DOHH2 (cell line): ENCODE measurements around the gene OPRL1.

ENCODE experiments used
- H3F3A ChIP-seq: fragments of 200-600 bp; sonication (generic), shearing (Covaris generic); 2 replicates; pipeline ENCODE4 v1.6.0; 2016; ENCODE audit warnings: antibody characterized with exemption, mild to moderate bottlenecking; ENCODE audit not compliant: control insufficient read depth, insufficient read depth
- H3K27ac ChIP-seq: fragments of 200-600 bp; sonication (generic); 2 replicates; pipeline ENCODE4 v1.5.1; 2014; ENCODE audit warnings: low read depth, mild to moderate bottlenecking, low read length, moderate library complexity
- H3K27me3 ChIP-seq: fragments of 200-600 bp; sonication (generic); 2 replicates; pipeline ENCODE4 v1.6.1; 2014; ENCODE audit warnings: mild to moderate bottlenecking, low read length, mixed read lengths; ENCODE audit not compliant: control insufficient read depth
- H3K36me3 ChIP-seq: fragments of 200-600 bp; sonication (generic); 2 replicates; pipeline ENCODE4 v1.6.1; 2014; ENCODE audit warnings: mild to moderate bottlenecking, low read length, moderate library complexity, mixed read lengths; ENCODE audit not compliant: control insufficient read depth
- H3K4me1 ChIP-seq: fragments of 200-600 bp; sonication (generic); 2 replicates; pipeline ENCODE4 v1.6.1; 2014; ENCODE audit warnings: mild to moderate bottlenecking, low read length, mixed read lengths; ENCODE audit not compliant: control insufficient read depth
- H3K4me2 ChIP-seq: fragments of 200-600 bp; sonication (generic); 2 replicates; pipeline ENCODE4 v1.6.0; 2014; ENCODE audit warnings: mild to moderate bottlenecking, low read length, moderate library complexity
- H3K4me3 ChIP-seq: fragments of 200-600 bp; sonication (generic); 2 replicates; pipeline ENCODE4 v1.5.1; 2014; ENCODE audit warnings: mild to moderate bottlenecking, low read length, mixed read lengths
- H3K79me2 ChIP-seq: fragments of 200-600 bp; sonication (generic); 2 replicates; pipeline ENCODE4 v1.6.1; 2014; ENCODE audit warnings: mild to moderate bottlenecking, low read length, mixed read lengths; ENCODE audit not compliant: control insufficient read depth
- H3K9me2 ChIP-seq: fragments of 200-600 bp; sonication (generic); replicated peaks from 2 replicates; pipeline ENCODE4 v1.6.1; 2014; ENCODE audit warnings: mild to moderate bottlenecking, low read length, mixed read lengths; ENCODE audit not compliant: control insufficient read depth
- H3K9me3 ChIP-seq: fragments of 200-600 bp; sonication (generic); 2 replicates; pipeline ENCODE4 v1.6.1; 2014; ENCODE audit warnings: antibody characterized with exemption, low read length, mixed read lengths; ENCODE audit not compliant: control insufficient read depth, insufficient read depth
- H4K20me1 ChIP-seq: fragments of 200-600 bp; sonication (generic); 2 replicates; pipeline ENCODE4 v1.6.0; 2014; ENCODE audit warnings: low read depth, mild to moderate bottlenecking, antibody characterized with exemption, low read length, moderate library complexity; ENCODE audit not compliant: control insufficient read depth, insufficient read depth
- CTCF ChIP-seq: fragments of 200-600 bp; sonication (generic); IDR thresholded peaks from one replicate; pipeline ENCODE4 v1.5.1; 2014; ENCODE audit warnings: antibody characterized with exemption, mild to moderate bottlenecking, low read depth, low read length; ENCODE audit not compliant: poor library complexity, severe bottlenecking
- EZH2phosphoT487 ChIP-seq: fragments of 200-600 bp; sonication (generic); IDR thresholded peaks from 2 replicates; pipeline ENCODE4 v1.6.1; 2017; ENCODE audit warnings: borderline replicate concordance, mild to moderate bottlenecking, antibody characterized with exemption, low read length, moderate library complexity, mixed read lengths

OPRL1 gene

GRCh38 chr20:64106435-64106961, 26.6 kb downstream of the OPRL1 start:
- H4K20me1 ChIP-seq, result 0 out of 2 replicates have a peak, but pooled peaks cover 4% of the 10 kb centered on the region
- no peaks in the 10 kb centered on the region for H3K9me3 ChIP-seq
- TF ChIP-seq CTCF (no peak), EZH2phosphoT487 (no peak)
- H3F3A ChIP-seq, result no peaks in the 10 kb centered on the region
- H3K4me1 ChIP-seq, result peaks cover 32% of the 10 kb centered on the region
- H3K4me3 ChIP-seq, result no peak overlapping the region
- H3K79me2 ChIP-seq, result no peaks in the 10 kb centered on the region
- H3K4me2 ChIP-seq, result no peak overlapping the region
- no peaks in the 10 kb centered on the region for H3K9me2 ChIP-seq
- no peaks in the 10 kb centered on the region for H3K36me3 ChIP-seq
- H3K27ac ChIP-seq, result no peak overlapping the region
- peaks cover 24% of the 10 kb centered on the region for H3K27me3 ChIP-seq

- Histone ChIP-seq H3K4me3 (no peak within 1 kb of the TSS), H3K4me2 (peak within 1 kb of the TSS; percentile 10)
Observed at GRCh38 chr20:64106981-64107735, 27.3 kb downstream of the OPRL1 start, which contains the start of gene NPBWR2. Gene NPBWR2 (minus strand): TSS chr20:64107565. CDS start chr20:64106831, 734 bp downstream.

GRCh38 chr20:64107736-64108457, 28.0 kb downstream of the OPRL1 start:
- Histone ChIP-seq H3K4me3 (no peak overlapping the region), H3K4me2 (peak overlapping the region; percentile 10), H3K4me1 (peaks cover 18% of the 10 kb centered on the region), H3F3A (no peaks in the 10 kb centered on the region), H3K79me2 (no peaks in the 10 kb centered on the region), H3K9me3 (no peaks in the 10 kb centered on the region), H3K36me3 (no peaks in the 10 kb centered on the region), H3K27ac (no peak overlapping the region), H3K9me2 (no peaks in the 10 kb centered on the region), H3K27me3 (peaks cover 20% of the 10 kb centered on the region), H4K20me1 (0 out of 2 replicates have a peak, but pooled peaks cover 4% of the 10 kb centered on the region)
- no peak for TF ChIP-seq CTCF
- TF ChIP-seq EZH2phosphoT487, result no peak

More at GRCh38 chr20:64106981-64107735, 27.3 kb downstream of the OPRL1 start, which contains the start of gene NPBWR2:
- Histone ChIP-seq H3K79me2 (no peaks in the 10 kb centered on the region), H3K4me1 (peaks cover 25% of the 10 kb centered on the region), H3F3A (no peaks in the 10 kb centered on the region), H3K27ac (no peak within 1 kb of the TSS), H3K9me3 (no peaks in the 10 kb centered on the region), H3K36me3 (no peaks in the 10 kb centered on the region), H4K20me1 (0 out of 2 replicates have a peak, but pooled peaks cover 4% of the 10 kb centered on the region), H3K27me3 (peaks cover 23% of the 10 kb centered on the region), H3K9me2 (no peaks in the 10 kb centered on the region)
- TF ChIP-seq EZH2phosphoT487, result no peak
- TF ChIP-seq CTCF, result no peak
